Naive thymus-derived CD8-positive, alpha-beta T cell (primary cell): ENCODE results near the gene IGFLR1. TPM values are rescaled to one million over a fixed set of nuclear protein-coding genes. Genes with fewer than 3 reads are reported as not detected.

Experiments
- ATAC-seq, 2 donors: fragments of 150-1000 bp; cut with Tn5 transposase in 1 of 2; sonication (Bioruptor Pico), chemical (Tn5 transposase) in 1 of 2; 1 replicate in 1 of 2; 2 replicates in 1 of 2; pipeline ENCODE4 v1.10.0; 2021; ENCODE audit warnings: mild to moderate bottlenecking in 2 of 2, moderate library complexity in 2 of 2
- POLR2A ChIA-PET: fragments of 350-600 bp; sonication (Branson Sonifier 250); formaldehyde crosslinking; loops from one replicate; lab custom pipeline; 2021; ENCODE audit warnings: antibody characterized with exemption; lab: Charles Lee
- DNase-seq, 10 donors: peaks; one replicate each; pipeline versions ENCODE4 v3.0.0 to v3.0.0-alpha.2; 2020 to 2022
- H3K27ac Mint-ChIP-seq, 10 donors: one replicate each; pipeline ENCODE4 v1.8.0; 2020 to 2022; ENCODE audit warnings: mild to moderate bottlenecking in 10 of 10, mixed read lengths in 10 of 10, moderate library complexity in 4 of 10, inconsistent platforms in 1 of 10
- H3K27me3 Mint-ChIP-seq, 5 donors: one replicate each; pipeline ENCODE4 v1.8.0; 2021 to 2022; ENCODE audit warnings: mixed read lengths in 5 of 5
- H3K36me3 Mint-ChIP-seq, 3 donors: one replicate each; pipeline ENCODE4 v1.8.0; 2020 to 2022; ENCODE audit warnings: mixed read lengths in 3 of 3, mild to moderate bottlenecking in 2 of 3, inconsistent platforms in 1 of 3
- H3K4me1 Mint-ChIP-seq, 4 donors: one replicate each; pipeline ENCODE4 v1.8.0; 2021 to 2022; ENCODE audit warnings: mixed read lengths in 4 of 4
- H3K4me3 Mint-ChIP-seq, 10 donors: one replicate each; pipeline ENCODE4 v1.8.0; 2020 to 2022; ENCODE audit warnings: mild to moderate bottlenecking in 10 of 10, mixed read lengths in 10 of 10, moderate library complexity in 6 of 10, inconsistent platforms in 1 of 10
- H3K9me3 Mint-ChIP-seq, 9 donors: one replicate each; pipeline ENCODE4 v1.8.0; 2020 to 2022; ENCODE audit warnings: mixed read lengths in 9 of 9, mild to moderate bottlenecking in 3 of 9, inconsistent platforms in 1 of 9, moderate library complexity in 1 of 9
- polyA plus RNA-seq, 3 donors: library from polyadenylated mRNA; unstranded; fragments of 300-500 nt; fragmentation: Illumina TruSeq; gene quantifications; one replicate each; pipeline ENCODE4 v1.2.3, GENCODE V29; 2021
- total RNA-seq, 8 experiments: library from RNA in 2 of 8; stranded (reverse) in 2 of 8; gene quantifications; one replicate each; pipeline ENCODE4 v1.2.3 and lab custom pipeline; 2021 to 2026

Gene IGFLR1
- total and polyA plus RNA-seq, 5 experiments from 2014 or later, result 70.2 to 92.7 (median 82.5) TPM

GRCh38 chr19:35784503-35785338 is 42.5 kb upstream of the IGFLR1 start:
- DNase-seq (no peak), ATAC-seq (no peak)
- Mint-ChIP-seq H3K36me3 (peaks cover 0 to 2% (median 0%) of the 10 kb centered on the region in 3 donors), H3K9me3 (no peaks in the 10 kb centered on the region), H3K27me3 (no peaks in the 10 kb centered on the region), H3K4me1 (peaks cover 0 to 2% (median 0%) of the 10 kb centered on the region in 4 donors), H3K4me3 (no peak overlapping the region), H3K27ac (no peak overlapping the region)
- POLR2A ChIA-PET, result no interaction called here

- ATAC-seq, result no peak
- Mint-ChIP-seq H3K36me3 (peaks cover 0 to 2% (median 2%) of the 10 kb centered on the region in 3 donors), H3K27me3 (no peaks in the 10 kb centered on the region), H3K9me3 (no peaks in the 10 kb centered on the region), H3K4me3 (no peak overlapping the region), H3K4me1 (peaks cover 0 to 4% (median 0%) of the 10 kb centered on the region in 4 donors), H3K27ac (peak overlapping the region in 1 of 10 donors; percentile 56)
- POLR2A ChIA-PET, result no interaction called here
- no peak for DNase-seq
Observed at GRCh38 chr19:35783469-35784434, 41.5 kb upstream of the IGFLR1 start.

GRCh38 chr19:35782589-35782988 is 40.3 kb upstream of the IGFLR1 start:
- no peak for DNase-seq
- no peaks in the 10 kb centered on the region for H3K27me3 Mint-ChIP-seq
- peaks cover 0 to 2% (median 2%) of the 10 kb centered on the region in 3 donors for H3K36me3 Mint-ChIP-seq
- ATAC-seq, result no peak
- POLR2A ChIA-PET, result no interaction called here
- H3K4me1 Mint-ChIP-seq, result peaks cover 0 to 4% (median 0%) of the 10 kb centered on the region in 4 donors
- H3K4me3 Mint-ChIP-seq, result no peak overlapping the region
- H3K9me3 Mint-ChIP-seq, result no peaks in the 10 kb centered on the region
- no peak overlapping the region for H3K27ac Mint-ChIP-seq

DNA sequence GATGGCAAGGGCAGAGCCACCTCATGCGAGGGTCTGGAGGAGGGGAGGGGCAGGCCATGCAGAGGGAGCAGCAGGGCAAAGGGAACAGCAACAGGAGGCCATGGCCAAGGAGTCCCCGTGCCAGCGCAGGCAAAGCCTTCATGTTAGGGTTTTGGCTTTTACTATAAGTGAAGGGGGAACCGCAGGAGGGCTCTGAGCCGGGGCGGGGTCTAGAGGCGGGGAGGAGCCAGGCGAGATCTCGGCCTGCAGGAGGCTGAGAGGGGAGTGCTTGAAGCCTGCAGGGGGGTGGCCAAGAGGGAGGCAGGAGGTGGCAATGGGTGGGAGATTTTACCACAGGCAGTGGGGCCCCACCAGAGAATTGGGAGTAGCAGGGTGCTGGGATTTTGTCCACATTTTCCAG is 39.4 kb upstream of the IGFLR1 start:
- POLR2A ChIA-PET, result no interaction called here
- ATAC-seq (no peak), DNase-seq (no peak)
- Mint-ChIP-seq H3K27me3 (no peaks in the 10 kb centered on the region), H3K9me3 (no peaks in the 10 kb centered on the region), H3K4me1 (peaks cover 4 to 8% (median 5%) of the 10 kb centered on the region in 4 donors), H3K36me3 (peaks cover 0 to 2% (median 2%) of the 10 kb centered on the region in 3 donors), H3K4me3 (no peak overlapping the region), H3K27ac (peak overlapping the region in 1 of 10 donors; percentile 37)

GRCh38 chr19:35780717-35781116 is 38.5 kb upstream of the IGFLR1 start:
- Mint-ChIP-seq H3K9me3 (no peaks in the 10 kb centered on the region), H3K4me1 (peaks cover 6 to 14% (median 10%) of the 10 kb centered on the region in 4 donors), H3K4me3 (no peak overlapping the region), H3K27ac (no peak overlapping the region), H3K27me3 (no peaks in the 10 kb centered on the region), H3K36me3 (peaks cover 0 to 2% (median 2%) of the 10 kb centered on the region in 3 donors)
- POLR2A ChIA-PET, result interaction anchor here (0.6 kb wide), 1 partner anchor 107 kb away, joined by 5 read pairs; no protein-coding TSS in a partner anchor
- DNase-seq (no peak), ATAC-seq (no peak)

- DNase-seq (no peak), ATAC-seq (no peak)
- Mint-ChIP-seq H3K36me3 (peaks cover 0 to 2% (median 2%) of the 10 kb centered on the region in 3 donors), H3K9me3 (no peaks in the 10 kb centered on the region), H3K27ac (no peak overlapping the region), H3K4me3 (peak overlapping the region in 1 of 10 donors; percentile 34), H3K27me3 (no peaks in the 10 kb centered on the region), H3K4me1 (peaks cover 8 to 14% (median 11%) of the 10 kb centered on the region in 4 donors)
- POLR2A ChIA-PET, result interaction anchor here (0.6 kb wide), 1 partner anchor 106 kb away, joined by 5 read pairs; no protein-coding TSS in a partner anchor
Observed at GRCh38 chr19:35780058-35780457, 37.8 kb upstream of the IGFLR1 start.

DNA sequence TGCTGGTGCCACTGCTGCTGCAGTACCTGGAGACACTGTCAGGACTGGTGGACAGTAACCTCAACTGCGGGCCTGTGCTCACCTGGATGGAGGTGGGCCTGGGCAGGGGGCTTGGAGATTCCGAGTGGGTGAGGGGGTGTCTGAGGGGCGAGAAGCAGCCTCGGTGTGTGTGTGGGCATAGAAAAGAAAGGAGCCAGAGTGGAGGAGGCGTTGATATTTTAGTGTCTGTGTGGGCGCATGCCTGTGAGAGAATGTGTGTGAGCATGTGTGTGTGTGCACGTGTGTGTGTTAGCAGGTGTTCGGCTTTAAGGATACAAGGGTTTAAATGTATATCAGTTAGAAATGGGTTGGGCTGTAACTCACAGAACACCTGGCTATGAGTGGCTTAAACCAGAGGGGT is 36.8 kb upstream of the IGFLR1 start:
- Mint-ChIP-seq H3K27me3 (no peaks in the 10 kb centered on the region), H3K4me3 (peak overlapping the region in 1 of 10 donors; percentile 4), H3K4me1 (peaks cover 8 to 23% (median 18%) of the 10 kb centered on the region in 4 donors), H3K36me3 (peaks cover 0 to 2% (median 2%) of the 10 kb centered on the region in 3 donors), H3K27ac (no peak overlapping the region), H3K9me3 (no peaks in the 10 kb centered on the region)
- POLR2A ChIA-PET, result no interaction called here
- DNase-seq (no peak), ATAC-seq (no peak)

- H3K4me1 Mint-ChIP-seq, result peaks cover 8 to 23% (median 18%) of the 10 kb centered on the region in 4 donors
- H3K36me3 Mint-ChIP-seq, result peaks cover 0 to 2% (median 2%) of the 10 kb centered on the region in 3 donors
- POLR2A ChIA-PET, result no interaction called here
- DNase-seq, result no peak
- no peak overlapping the region for H3K27ac Mint-ChIP-seq
- H3K27me3 Mint-ChIP-seq, result no peaks in the 10 kb centered on the region
- peak overlapping the region in 4 of 10 donors; percentile 26 to 73 (median 46) for H3K4me3 Mint-ChIP-seq
- ATAC-seq, result no peak
- no peaks in the 10 kb centered on the region for H3K9me3 Mint-ChIP-seq
Observed at GRCh38 chr19:35777961-35778360, 35.7 kb upstream of the IGFLR1 start.

- POLR2A ChIA-PET, result interaction anchor here (0.6 to 1.0 kb wide), 3 partner anchors 15 to 84 kb away, joined by 3 to 5 read pairs (median 5); partner anchors contain the start of gene IGFLR1
Observed at GRCh38 chr19:35777086-35777841, 35.0 kb upstream of the IGFLR1 start.

DNA sequence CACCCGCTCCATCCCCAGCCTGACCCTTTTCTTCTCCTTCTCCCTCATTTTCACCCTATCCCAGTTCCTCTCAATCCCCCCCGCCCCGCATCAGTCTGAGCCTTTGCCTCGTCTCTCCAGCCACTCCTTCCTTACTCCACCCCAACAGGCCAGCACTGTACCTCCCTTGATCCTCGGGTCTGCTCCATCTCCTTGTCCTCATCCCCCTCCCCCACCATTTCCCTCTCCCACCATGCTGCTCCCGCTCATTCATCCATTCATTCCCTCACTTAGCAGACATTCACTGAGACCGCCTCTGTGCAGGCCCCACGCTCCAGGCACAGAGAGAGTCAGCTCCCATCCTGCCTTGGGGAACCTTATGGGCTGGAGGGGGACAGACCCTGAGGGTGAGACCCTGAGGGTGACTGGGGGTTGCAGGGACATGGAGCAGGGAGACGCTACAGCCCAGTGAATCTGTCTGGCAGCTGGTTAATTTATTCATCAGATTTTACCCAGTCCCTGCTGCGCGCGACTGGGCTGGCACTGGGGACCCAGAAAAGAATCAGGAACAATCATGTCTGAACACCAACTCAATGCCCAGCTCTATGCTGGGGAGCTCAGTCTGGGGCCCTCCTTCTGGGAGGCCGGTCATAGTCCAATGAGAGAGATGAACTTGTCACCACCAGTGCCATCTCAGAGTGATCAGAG is 34.0 kb upstream of the IGFLR1 start:
- peak overlapping the region; percentile 64 to 88 (median 76) for H3K4me3 Mint-ChIP-seq
- no peak for DNase-seq
- peak overlapping the region in 2 of 10 donors; percentile 29 to 68 for H3K27ac Mint-ChIP-seq
- no peak for ATAC-seq
- H3K27me3 Mint-ChIP-seq, result no peaks in the 10 kb centered on the region
- POLR2A ChIA-PET, result interaction anchor here (0.6 to 1.0 kb wide), 3 partner anchors 14 to 83 kb away, joined by 3 to 5 read pairs (median 5); partner anchors contain the start of gene IGFLR1
- peaks cover 8 to 23% (median 18%) of the 10 kb centered on the region in 4 donors for H3K4me1 Mint-ChIP-seq
- H3K9me3 Mint-ChIP-seq, result no peaks in the 10 kb centered on the region
- H3K36me3 Mint-ChIP-seq, result peaks cover 0 to 2% (median 2%) of the 10 kb centered on the region in 3 donors

More at GRCh38 chr19:35777086-35777841, 35.0 kb upstream of the IGFLR1 start:
- Mint-ChIP-seq H3K4me3 (peak overlapping the region; percentile 26 to 88 (median 71)), H3K36me3 (peaks cover 0 to 2% (median 2%) of the 10 kb centered on the region in 3 donors), H3K9me3 (no peaks in the 10 kb centered on the region), H3K27me3 (no peaks in the 10 kb centered on the region), H3K27ac (peak overlapping the region in 3 of 10 donors; percentile 5 to 52 (median 18)), H3K4me1 (peaks cover 8 to 23% (median 18%) of the 10 kb centered on the region in 4 donors)
- ATAC-seq, result no peak
- no peak for DNase-seq
